AG09309 (cell line): ENCODE results near the gene DNAJB5.
"Not testable (repeated sequence)": the region's sequence is repeated elsewhere in the genome, so short reads cannot be mapped to it uniquely, and the experiment has no call there.

ENCODE experiments used
- DNase-seq: peaks from one replicate; pipeline ENCODE4 v3.0.0-alpha.2; 2010; ENCODE audit warnings: low read depth
- H3K4me3 ChIP-seq: 2 replicates; pipeline ENCODE4 v1.5.1; 2011; ENCODE audit warnings: mild to moderate bottlenecking, low read depth, low read length, moderate library complexity; ENCODE audit not compliant: control insufficient read depth
- CTCF ChIP-seq: IDR thresholded peaks from 2 replicates; pipeline ENCODE4 v1.5.1; 2011; ENCODE audit warnings: mild to moderate bottlenecking, low read depth, low read length, inconsistent platforms; ENCODE audit not compliant: insufficient read depth, control insufficient read depth; ENCODE audit errors: missing control alignments

DNAJB5 gene

GRCh38 chr9:35010351-35010958 lies 20.9 kb downstream of the DNAJB5 start:
- no peak overlapping the region for H3K4me3 ChIP-seq
- TF ChIP-seq CTCF, result no peak
- no peak for DNase-seq

- TF ChIP-seq CTCF, result no peak
- no peak for DNase-seq
- no peak overlapping the region for H3K4me3 ChIP-seq
Observed at GRCh38 chr9:35014517-35014916, 25.0 kb downstream of the DNAJB5 start.

- DNase-seq, H3K4me3 ChIP-seq: not testable (repeated sequence)
Observed at GRCh38 chr9:35023443-35023842, 33.9 kb downstream of the DNAJB5 start.

- no peak overlapping the region for H3K4me3 ChIP-seq
- no peak for TF ChIP-seq CTCF
- DNase-seq, result no peak
Observed at GRCh38 chr9:35026671-35027070, 37.1 kb downstream of the DNAJB5 start.

GRCh38 chr9:35027374-35027773 lies 37.8 kb downstream of the DNAJB5 start:
- no peak for DNase-seq
- no peak overlapping the region for H3K4me3 ChIP-seq
- TF ChIP-seq CTCF, result no peak

- DNase-seq, result no peak
- TF ChIP-seq CTCF, result no peak
- H3K4me3 ChIP-seq, result no peak overlapping the region
Observed at GRCh38 chr9:35027860-35028259, 38.3 kb downstream of the DNAJB5 start.

- no peak for DNase-seq
- TF ChIP-seq CTCF, result no peak
- no peak overlapping the region for H3K4me3 ChIP-seq
Observed at GRCh38 chr9:35028341-35028740, 38.8 kb downstream of the DNAJB5 start.
